C1 segment of cervical spinal cord (tissue), 14 donors: ENCODE results near the gene MAGEE2.
"Not testable (repeated sequence)": the region's sequence is repeated elsewhere in the genome, so short reads cannot be mapped to it uniquely, and the experiment has no call there.

Experiments
- DNase-seq, 14 donors: peaks; one replicate each; lab custom pipeline; 2025; lab: John Stamatoyannopoulos, UW

Gene MAGEE2

GRCh38 chrX:75784680-75785491 is at the start of gene MAGEE2:
MAGEE2 (minus strand) TSS chrX:75785254; CDS start chrX:75785051, 203 bp downstream.
- peak in 5 of 14 donors; percentile 1 to 56 (median 4) for DNase-seq

- no peak for DNase-seq
These were observed 1.2 kb upstream of the MAGEE2 start for GRCh38 chrX:75786290-75786689.

- DNase-seq = peak in 9 of 14 donors; percentile 2 to 75 (median 14)
These were observed 3.4 kb downstream of the MAGEE2 start for GRCh38 chrX:75781611-75782010.

DNA sequence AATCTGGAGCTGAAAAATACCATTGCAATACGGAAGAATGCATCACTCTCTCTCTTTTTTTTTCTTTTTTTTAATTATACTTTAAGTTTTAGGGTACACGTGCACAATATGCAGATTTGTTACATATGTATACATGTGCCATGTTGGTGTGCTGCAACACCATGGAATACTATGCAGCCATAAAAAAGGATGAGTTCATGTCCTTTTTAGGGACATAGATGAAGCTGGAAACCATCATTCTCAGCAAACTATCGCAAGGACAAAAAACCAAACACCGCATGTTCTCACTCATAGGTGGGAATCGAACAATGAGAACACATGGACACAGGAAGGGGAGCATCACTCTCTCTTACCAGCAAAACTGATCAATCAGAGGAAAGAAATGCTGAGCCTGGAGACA is 17.0 kb downstream of the MAGEE2 start:
- not testable (repeated sequence) for DNase-seq

DNA sequence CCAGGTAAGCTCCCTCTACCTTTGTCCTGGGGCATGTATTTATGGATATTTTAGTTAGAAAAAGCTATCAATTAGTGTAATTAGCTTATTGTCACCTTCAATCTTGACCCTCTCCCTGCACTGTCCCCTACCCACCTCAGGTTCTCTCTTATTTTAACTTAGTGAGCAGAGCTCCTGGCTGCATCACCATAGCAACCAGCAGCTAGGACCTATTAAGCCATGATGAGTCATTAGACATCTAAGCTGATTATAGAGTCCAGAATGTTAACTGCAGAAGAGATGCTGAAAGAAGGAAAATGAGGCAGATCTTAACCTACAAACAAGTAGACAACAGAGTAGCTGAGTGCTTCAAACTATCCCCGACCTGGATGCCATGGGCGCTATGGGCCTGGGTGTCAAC is 36.6 kb downstream of the MAGEE2 start:
- no peak for DNase-seq

DNA sequence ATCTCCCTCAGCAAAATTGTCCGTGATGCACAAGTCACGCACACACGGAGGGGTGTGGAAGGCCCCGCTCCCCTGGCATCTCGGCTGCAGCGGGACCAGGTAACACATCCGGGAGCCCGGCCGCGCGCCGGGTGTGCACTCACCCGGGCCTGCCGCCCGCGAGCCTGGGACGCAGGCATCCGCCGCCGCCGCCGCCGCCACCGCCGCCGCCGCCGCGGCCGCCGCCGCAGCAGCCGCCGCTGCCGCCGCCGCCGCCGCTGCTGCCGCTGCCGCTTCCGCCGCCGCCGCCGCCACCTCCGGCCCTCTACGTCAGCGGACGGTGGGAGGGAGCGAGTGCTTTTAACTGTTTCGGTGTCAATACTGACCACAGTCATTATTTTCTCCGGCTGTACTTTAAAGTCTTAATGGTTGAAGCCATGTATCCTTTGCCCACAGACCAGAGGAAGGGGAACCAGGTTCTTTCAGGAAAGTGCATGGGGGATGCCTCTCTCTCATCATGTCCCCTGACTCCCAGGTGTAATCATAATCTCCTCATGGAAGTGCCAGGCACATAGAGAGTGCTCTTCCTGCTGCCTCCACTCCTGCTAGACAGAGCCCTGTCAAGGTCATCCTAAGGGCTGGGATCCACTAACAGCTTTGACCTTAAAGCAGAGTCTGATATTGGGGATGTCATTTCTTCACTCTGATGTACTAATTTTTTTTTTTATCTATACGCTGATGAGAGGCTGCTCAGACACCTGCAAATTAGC is 38.0 kb downstream of the MAGEE2 start:
- DNase-seq = peak in 5 of 14 donors; percentile 1 to 16 (median 7)
